ENCODE measurements around the gene ABO. TPM values are rescaled to one million over a fixed set of nuclear protein-coding genes. Genes with fewer than 3 reads are reported as not detected.
"Not testable (repeated sequence)": the region's sequence is repeated elsewhere in the genome, so short reads cannot be mapped to it uniquely, and the experiment has no call there.

The ABO gene
- polyA plus RNA-seq, 3 donors from 2014 or later = 0.03 TPM; not detected in 2

GRCh38 chr9:133304477-133305377 is 29.7 kb upstream of the ABO start:
- no peak for DNase-seq

GRCh38 chr9:133304158-133304470 is 29.1 kb upstream of the ABO start:
- no peak overlapping the region for H3K4me3 Mint-ChIP-seq
- H3K4me1 Mint-ChIP-seq = no peaks in the 10 kb centered on the region
- no peak for DNase-seq
- peaks cover 0 to 4% (median 4%) of the 10 kb centered on the region in 3 donors for H3K27me3 Mint-ChIP-seq (ENCODE audit: low read depth in 3 of 3)
- H3K36me3 Mint-ChIP-seq = no peaks in the 10 kb centered on the region
- H3K27ac Mint-ChIP-seq = no peak overlapping the region
- H3K9me3 Mint-ChIP-seq = no peaks in the 10 kb centered on the region

More at GRCh38 chr9:133304477-133305377, 29.7 kb upstream of the ABO start:
- Mint-ChIP-seq H3K27me3 (ENCODE audit: low read depth in 3 of 3) (peaks cover 0 to 4% (median 1%) of the 10 kb centered on the region in 3 donors), H3K9me3 (no peaks in the 10 kb centered on the region), H3K4me1 (no peaks in the 10 kb centered on the region), H3K36me3 (no peaks in the 10 kb centered on the region), H3K27ac (no peak overlapping the region), H3K4me3 (no peak overlapping the region)

- Mint-ChIP-seq H3K27me3 (ENCODE audit: low read depth in 3 of 3) (peaks cover 0 to 4% (median 4%) of the 10 kb centered on the region in 3 donors), H3K27ac (no peak overlapping the region)
Measured at GRCh38 chr9:133303266-133304157, 28.5 kb upstream of the ABO start.

GRCh38 chr9:133301253-133302230 is 26.5 kb upstream of the ABO start:
- no peak overlapping the region for H3K27ac Mint-ChIP-seq
- no peak for DNase-seq

More at GRCh38 chr9:133303266-133304157, 28.5 kb upstream of the ABO start:
- no peak for DNase-seq
- H3K36me3 Mint-ChIP-seq = no peaks in the 10 kb centered on the region
- H3K4me1 Mint-ChIP-seq = no peaks in the 10 kb centered on the region
- no peaks in the 10 kb centered on the region for H3K9me3 Mint-ChIP-seq
- no peak overlapping the region for H3K4me3 Mint-ChIP-seq

GRCh38 chr9:133299996-133300395 is 25.0 kb upstream of the ABO start:
- H3K36me3 Mint-ChIP-seq; H3K27ac Mint-ChIP-seq; H3K9me3 Mint-ChIP-seq; H3K27me3 Mint-ChIP-seq (ENCODE audit: low read depth in 3 of 3); DNase-seq; H3K4me3 Mint-ChIP-seq; H3K4me1 Mint-ChIP-seq: not testable (repeated sequence)

More at GRCh38 chr9:133301253-133302230, 26.5 kb upstream of the ABO start:
- Mint-ChIP-seq H3K4me1 (no peaks in the 10 kb centered on the region), H3K4me3 (no peak overlapping the region), H3K36me3 (no peaks in the 10 kb centered on the region), H3K27me3 (ENCODE audit: low read depth in 3 of 3) (peaks cover 3 to 6% (median 4%) of the 10 kb centered on the region in 3 donors), H3K9me3 (no peaks in the 10 kb centered on the region)

- peaks cover 0 to 20% (median 8%) of the 10 kb centered on the region in 6 donors for H3K9me3 Mint-ChIP-seq
- peaks cover 10 to 18% (median 11%) of the 10 kb centered on the region in 3 donors for H3K27me3 Mint-ChIP-seq (ENCODE audit: low read depth in 3 of 3)
- no peak overlapping the region for H3K27ac Mint-ChIP-seq
- no peak overlapping the region for H3K4me3 Mint-ChIP-seq
- H3K4me1 Mint-ChIP-seq = no peaks in the 10 kb centered on the region
- DNase-seq = no peak
- peaks cover 0 to 3% (median 0%) of the 10 kb centered on the region in 3 donors for H3K36me3 Mint-ChIP-seq
Measured at GRCh38 chr9:133294257-133294656, 19.3 kb upstream of the ABO start.

- no peaks in the 10 kb centered on the region for H3K4me1 Mint-ChIP-seq
- H3K4me3 Mint-ChIP-seq = no peak overlapping the region
- H3K27ac Mint-ChIP-seq = no peak overlapping the region
- H3K27me3 Mint-ChIP-seq (ENCODE audit: low read depth in 3 of 3) = peaks cover 7 to 17% (median 11%) of the 10 kb centered on the region in 3 donors
- H3K9me3 Mint-ChIP-seq = peaks cover 0 to 20% (median 8%) of the 10 kb centered on the region in 6 donors
- no peak for DNase-seq
- peaks cover 0 to 3% (median 0%) of the 10 kb centered on the region in 3 donors for H3K36me3 Mint-ChIP-seq
Measured at GRCh38 chr9:133290751-133291302, 15.8 kb upstream of the ABO start.

- no peak overlapping the region for H3K4me3 Mint-ChIP-seq
- H3K4me1 Mint-ChIP-seq = no peaks in the 10 kb centered on the region
- peaks cover 0 to 3% (median 0%) of the 10 kb centered on the region in 3 donors for H3K36me3 Mint-ChIP-seq
- H3K9me3 Mint-ChIP-seq = peaks cover 0 to 13% (median 8%) of the 10 kb centered on the region in 6 donors
- peaks cover 4 to 11% (median 6%) of the 10 kb centered on the region in 3 donors for H3K27me3 Mint-ChIP-seq (ENCODE audit: low read depth in 3 of 3)
- no peak overlapping the region for H3K27ac Mint-ChIP-seq
- DNase-seq = no peak
Measured at GRCh38 chr9:133286523-133286922, 11.5 kb upstream of the ABO start.

GRCh38 chr9:133285252-133285775 is 10.3 kb upstream of the ABO start:
- peaks cover 0 to 4% (median 2%) of the 10 kb centered on the region in 6 donors for H3K9me3 Mint-ChIP-seq
- no peak overlapping the region for H3K4me3 Mint-ChIP-seq
- H3K27me3 Mint-ChIP-seq (ENCODE audit: low read depth in 3 of 3) = peaks cover 4 to 8% (median 7%) of the 10 kb centered on the region in 3 donors
- no peaks in the 10 kb centered on the region for H3K36me3 Mint-ChIP-seq
- no peaks in the 10 kb centered on the region for H3K4me1 Mint-ChIP-seq
- no peak for DNase-seq
- no peak overlapping the region for H3K27ac Mint-ChIP-seq

GRCh38 chr9:133284362-133284761 is 9.4 kb upstream of the ABO start:
- no peaks in the 10 kb centered on the region for H3K9me3 Mint-ChIP-seq
- no peaks in the 10 kb centered on the region for H3K36me3 Mint-ChIP-seq
- no peaks in the 10 kb centered on the region for H3K4me1 Mint-ChIP-seq
- DNase-seq = no peak
- peaks cover 0 to 5% (median 2%) of the 10 kb centered on the region in 3 donors for H3K27me3 Mint-ChIP-seq (ENCODE audit: low read depth in 3 of 3)
- H3K27ac Mint-ChIP-seq = no peak overlapping the region
- H3K4me3 Mint-ChIP-seq = no peak overlapping the region

GRCh38 chr9:133283255-133284032 is 8.4 kb upstream of the ABO start:
- H3K9me3 Mint-ChIP-seq; H3K36me3 Mint-ChIP-seq; H3K4me1 Mint-ChIP-seq; DNase-seq; H3K27me3 Mint-ChIP-seq (ENCODE audit: low read depth in 3 of 3); H3K4me3 Mint-ChIP-seq; H3K27ac Mint-ChIP-seq: not testable (repeated sequence)
